MM.1S (cell line): ENCODE data around the gene SYCP3.

ENCODE experiments used
- DNase-seq: peaks from one replicate; pipeline ENCODE4 v3.0.0-alpha.2; 2015
- H2AFZ ChIP-seq: fragments of 300-600 bp; sonication (generic); 2 replicates; pipeline ENCODE4 v1.6.0; 2016; ENCODE audit warnings: antibody characterized with exemption, low read length
- H3F3A ChIP-seq: fragments of 300-600 bp; sonication (generic); 2 replicates; pipeline ENCODE4 v1.6.1; 2016; ENCODE audit warnings: mild to moderate bottlenecking, antibody characterized with exemption, low read length, moderate library complexity, mixed read lengths; ENCODE audit not compliant: insufficient read depth
- H3K27ac ChIP-seq: fragments of 300-600 bp; sonication (generic); 2 replicates; pipeline ENCODE4 v1.5.1; 2016; ENCODE audit warnings: mild to moderate bottlenecking, low read length
- H3K27me3 ChIP-seq: fragments of 300-600 bp; sonication (generic); replicated peaks from 2 replicates; pipeline ENCODE4 v1.6.0; 2016; ENCODE audit warnings: low read length; ENCODE audit not compliant: insufficient read depth
- H3K36me3 ChIP-seq: fragments of 300-600 bp; sonication (generic); replicated peaks from 2 replicates; pipeline ENCODE4 v1.6.1; 2016; ENCODE audit warnings: mild to moderate bottlenecking, low read length, mixed read lengths; ENCODE audit not compliant: insufficient read depth
- H3K4me1 ChIP-seq: fragments of 300-600 bp; sonication (generic); 2 replicates; pipeline ENCODE4 v1.6.1; 2016; ENCODE audit warnings: low read length, mixed read lengths
- H3K4me2 ChIP-seq: fragments of 300-600 bp; sonication (generic); 2 replicates; pipeline ENCODE4 v1.6.0; 2016; ENCODE audit warnings: low read depth, low read length
- H3K4me3 ChIP-seq: fragments of 300-600 bp; sonication (generic); 2 replicates; pipeline ENCODE4 v1.5.1; 2016; ENCODE audit warnings: low read length, mixed read lengths
- H3K79me2 ChIP-seq: fragments of 300-600 bp; sonication (generic); 2 replicates; pipeline ENCODE4 v1.6.1; 2016; ENCODE audit warnings: mixed run types, low read length, mixed read lengths
- H3K9ac ChIP-seq: fragments of 300-600 bp; sonication (generic); 2 replicates; pipeline ENCODE4 v1.6.1; 2016; ENCODE audit warnings: low read length, mixed read lengths
- H3K9me2 ChIP-seq: fragments of 300-600 bp; sonication (generic); replicated peaks from 2 replicates; pipeline ENCODE4 v1.6.1; 2016; ENCODE audit warnings: mild to moderate bottlenecking, low read length, mixed read lengths; ENCODE audit not compliant: insufficient read depth
- H3K9me3 ChIP-seq: fragments of 300-600 bp; sonication (generic); replicated peaks from 2 replicates; pipeline ENCODE4 v1.6.1; 2016; ENCODE audit warnings: mild to moderate bottlenecking, low read length, mixed read lengths; ENCODE audit not compliant: insufficient read depth
- H4K20me1 ChIP-seq: fragments of 300-600 bp; sonication (generic); 2 replicates; pipeline ENCODE4 v1.6.1; 2016; ENCODE audit warnings: mild to moderate bottlenecking, low read length, moderate library complexity, mixed read lengths; ENCODE audit not compliant: insufficient read depth
- EZH2 ChIP-seq: fragments of 300-600 bp; sonication (generic); optimal IDR thresholded peaks from 2 replicates; pipeline ENCODE3; 2017; ENCODE audit warnings: low read depth, mild to moderate bottlenecking, antibody characterized with exemption, low read length, mixed read lengths
- EZH2phosphoT487 ChIP-seq: fragments of 300-600 bp; sonication (generic); IDR thresholded peaks from 2 replicates; pipeline ENCODE4 v1.6.1; 2018; ENCODE audit warnings: antibody characterized with exemption, low read length
- TF ChIP-seq, protein P1 (sequence below): fragments of 300-600 bp; sonication (generic); IDR thresholded peaks from 2 replicates; pipeline ENCODE4 v1.5.1; 2016; ENCODE audit warnings: antibody characterized with exemption, low read length, mixed read lengths

SYCP3 gene

GRCh38 chr12:101761350-101761749 is 22.1 kb upstream of the SYCP3 start:
- H3F3A ChIP-seq: no peaks in the 10 kb centered on the region
- no peak overlapping the region for H3K4me3 ChIP-seq
- peaks cover 7% of the 10 kb centered on the region; the same call in 1 of the 2 replicates for H3K36me3 ChIP-seq
- no peaks in the 10 kb centered on the region for H3K79me2 ChIP-seq
- no peak overlapping the region for H3K9ac ChIP-seq
- H3K27me3 ChIP-seq: no peaks in the 10 kb centered on the region
- no peaks in the 10 kb centered on the region for H4K20me1 ChIP-seq
- H3K4me2 ChIP-seq: no peak overlapping the region
- TF ChIP-seq, protein P1, sequence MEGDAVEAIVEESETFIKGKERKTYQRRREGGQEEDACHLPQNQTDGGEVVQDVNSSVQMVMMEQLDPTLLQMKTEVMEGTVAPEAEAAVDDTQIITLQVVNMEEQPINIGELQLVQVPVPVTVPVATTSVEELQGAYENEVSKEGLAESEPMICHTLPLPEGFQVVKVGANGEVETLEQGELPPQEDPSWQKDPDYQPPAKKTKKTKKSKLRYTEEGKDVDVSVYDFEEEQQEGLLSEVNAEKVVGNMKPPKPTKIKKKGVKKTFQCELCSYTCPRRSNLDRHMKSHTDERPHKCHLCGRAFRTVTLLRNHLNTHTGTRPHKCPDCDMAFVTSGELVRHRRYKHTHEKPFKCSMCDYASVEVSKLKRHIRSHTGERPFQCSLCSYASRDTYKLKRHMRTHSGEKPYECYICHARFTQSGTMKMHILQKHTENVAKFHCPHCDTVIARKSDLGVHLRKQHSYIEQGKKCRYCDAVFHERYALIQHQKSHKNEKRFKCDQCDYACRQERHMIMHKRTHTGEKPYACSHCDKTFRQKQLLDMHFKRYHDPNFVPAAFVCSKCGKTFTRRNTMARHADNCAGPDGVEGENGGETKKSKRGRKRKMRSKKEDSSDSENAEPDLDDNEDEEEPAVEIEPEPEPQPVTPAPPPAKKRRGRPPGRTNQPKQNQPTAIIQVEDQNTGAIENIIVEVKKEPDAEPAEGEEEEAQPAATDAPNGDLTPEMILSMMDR: no peak
- TF ChIP-seq EZH2 (no peak), EZH2phosphoT487 (no peak)
- no peaks in the 10 kb centered on the region for H3K9me2 ChIP-seq
- H3K4me1 ChIP-seq: 0 out of 2 replicates have a peak, but pooled peaks cover 3% of the 10 kb centered on the region
- H2AFZ ChIP-seq: no peak overlapping the region
- no peak overlapping the region for H3K27ac ChIP-seq
- H3K9me3 ChIP-seq: no peaks in the 10 kb centered on the region
- DNase-seq: no peak

- H3K79me2 ChIP-seq: no peaks in the 10 kb centered on the region
- DNase-seq: peak; percentile 46
- peaks cover 23% of the 10 kb centered on the region; the same call in 1 of the 2 replicates for H3K36me3 ChIP-seq
- no peaks in the 10 kb centered on the region for H3K27me3 ChIP-seq
- no peak overlapping the region for H3K4me3 ChIP-seq
- no peak for TF ChIP-seq EZH2
- no peak for TF ChIP-seq EZH2phosphoT487
- TF ChIP-seq, protein P1: peak; percentile 81
- no peaks in the 10 kb centered on the region for H3F3A ChIP-seq
- no peaks in the 10 kb centered on the region for H3K9me3 ChIP-seq
- no peaks in the 10 kb centered on the region for H3K9me2 ChIP-seq
- H4K20me1 ChIP-seq: no peaks in the 10 kb centered on the region
- no peak overlapping the region for H2AFZ ChIP-seq
- 0 out of 2 replicates have a peak, but pooled peaks cover 3% of the 10 kb centered on the region for H3K4me1 ChIP-seq
- no peak overlapping the region for H3K4me2 ChIP-seq
- H3K27ac ChIP-seq: no peak overlapping the region
- H3K9ac ChIP-seq: no peak overlapping the region
Measured at GRCh38 chr12:101759396-101760047, 20.3 kb upstream of the SYCP3 start.

DNA sequence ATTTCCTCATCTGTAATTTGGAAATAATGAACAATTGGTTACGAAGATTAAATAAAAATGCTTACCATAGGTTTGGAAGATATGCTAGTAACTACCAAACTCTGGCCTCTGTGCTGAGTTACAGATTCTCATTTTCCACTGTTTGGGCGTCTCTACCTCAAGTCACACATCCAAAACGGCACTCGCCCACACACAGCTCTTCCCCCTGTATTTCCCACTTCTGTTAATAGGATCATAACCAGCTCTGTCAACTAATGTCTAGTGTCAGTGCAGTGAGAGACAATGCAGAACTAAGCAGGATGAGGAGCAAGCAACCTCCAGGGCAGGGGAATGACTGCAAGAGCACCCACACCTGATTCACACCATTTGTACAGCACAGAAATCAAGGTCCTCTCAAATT is 10.9 kb upstream of the SYCP3 start:
- H3K4me3 ChIP-seq: no peak overlapping the region
- peaks cover 16% of the 10 kb centered on the region for H3K4me1 ChIP-seq
- H3K27me3 ChIP-seq: no peaks in the 10 kb centered on the region
- no peak overlapping the region for H3K9ac ChIP-seq
- no peaks in the 10 kb centered on the region for H3K9me3 ChIP-seq
- no peaks in the 10 kb centered on the region for H3K9me2 ChIP-seq
- TF ChIP-seq EZH2phosphoT487: no peak
- TF ChIP-seq, protein P1: no peak
- no peak for TF ChIP-seq EZH2
- H3K36me3 ChIP-seq: peaks cover 10% of the 10 kb centered on the region; the same call in 1 of the 2 replicates
- H2AFZ ChIP-seq: no peak overlapping the region
- no peak overlapping the region for H3K27ac ChIP-seq
- H3F3A ChIP-seq: peaks cover 8% of the 10 kb centered on the region; the same call in 1 of the 2 replicates
- 0 out of 2 replicates have a peak, but pooled peaks cover 3% of the 10 kb centered on the region for H3K79me2 ChIP-seq
- no peak for DNase-seq
- no peak overlapping the region for H3K4me2 ChIP-seq
- H4K20me1 ChIP-seq: no peaks in the 10 kb centered on the region
